GM18867 (cell line): ENCODE results near the gene NEDD4.
"Not testable (repeated sequence)": the region's sequence is repeated elsewhere in the genome, so short reads cannot be mapped to it uniquely, and the experiment has no call there.

Source experiments
- ATAC-seq: cut with Tn5 transposase; IDR thresholded peaks from one replicate; pipeline ENCODE4 v1.9.1; 2021; ENCODE audit warnings: mild to moderate bottlenecking, moderate library complexity; ENCODE audit not compliant: unreplicated experiment

The NEDD4 gene

DNA sequence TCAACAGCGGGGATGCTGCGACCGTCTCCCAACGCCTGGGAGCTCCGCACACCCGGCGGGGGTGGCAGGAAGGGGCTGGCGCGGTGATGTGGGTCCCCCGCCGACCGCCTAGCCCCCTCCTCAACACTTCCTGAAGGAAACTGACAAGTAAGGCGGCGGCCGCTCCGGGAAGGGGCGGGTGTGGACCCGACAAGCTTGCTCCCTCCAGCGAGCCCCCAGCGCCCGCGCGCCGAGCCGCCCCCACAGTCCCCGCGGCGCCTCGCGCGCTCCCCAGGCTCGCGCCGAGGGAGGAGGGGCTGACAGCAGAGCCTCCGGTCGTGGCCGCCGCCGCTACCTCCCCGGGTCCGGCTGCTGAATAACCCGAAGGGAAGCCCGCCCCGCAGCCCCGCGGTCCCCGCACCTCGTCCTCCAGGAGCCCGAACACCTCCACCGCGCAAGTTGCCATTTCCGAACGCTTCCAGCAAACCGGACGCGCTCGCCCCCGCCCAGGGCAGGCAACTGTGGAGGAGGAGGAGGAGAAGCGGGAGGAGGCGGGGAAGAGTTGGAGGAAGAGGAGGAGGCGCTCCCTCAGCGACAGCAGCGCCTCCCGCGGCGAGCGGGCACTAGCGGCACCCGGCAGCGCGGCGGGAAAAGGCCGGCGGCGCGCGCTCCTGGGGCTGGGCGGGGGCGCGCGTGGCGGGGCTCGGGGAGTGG lies at the start of gene NEDD4:
Gene NEDD4, minus strand, starts transcription at position 502 of the 693 bp plus-strand sequence. Its CDS starts 57 bp downstream, at position 445.
- ATAC-seq, result peak; percentile 93

DNA sequence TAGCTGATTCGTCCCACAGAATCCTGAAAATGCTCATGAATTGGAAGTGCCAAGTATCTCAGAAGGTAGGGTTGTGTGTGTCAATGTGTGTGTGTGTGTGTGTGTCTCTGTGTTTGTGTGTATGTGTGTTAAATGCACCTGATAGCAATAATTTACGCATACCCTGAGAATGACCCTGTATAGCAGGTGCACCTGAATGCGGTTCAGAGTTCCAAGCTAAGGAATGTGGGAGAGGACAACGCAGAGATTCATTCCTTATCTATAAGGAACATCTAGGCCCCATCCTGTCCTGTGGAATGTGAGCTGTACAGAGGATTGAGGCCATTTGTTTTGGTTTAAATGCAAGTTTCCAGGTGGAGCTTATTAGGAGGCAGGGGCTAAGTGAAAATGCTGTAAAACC lies 49.1 kb upstream of the NEDD4 start:
- no peak for ATAC-seq

GRCh38 chr15:56042031-56042430 lies 48.6 kb upstream of the NEDD4 start:
- ATAC-seq, result no peak

DNA sequence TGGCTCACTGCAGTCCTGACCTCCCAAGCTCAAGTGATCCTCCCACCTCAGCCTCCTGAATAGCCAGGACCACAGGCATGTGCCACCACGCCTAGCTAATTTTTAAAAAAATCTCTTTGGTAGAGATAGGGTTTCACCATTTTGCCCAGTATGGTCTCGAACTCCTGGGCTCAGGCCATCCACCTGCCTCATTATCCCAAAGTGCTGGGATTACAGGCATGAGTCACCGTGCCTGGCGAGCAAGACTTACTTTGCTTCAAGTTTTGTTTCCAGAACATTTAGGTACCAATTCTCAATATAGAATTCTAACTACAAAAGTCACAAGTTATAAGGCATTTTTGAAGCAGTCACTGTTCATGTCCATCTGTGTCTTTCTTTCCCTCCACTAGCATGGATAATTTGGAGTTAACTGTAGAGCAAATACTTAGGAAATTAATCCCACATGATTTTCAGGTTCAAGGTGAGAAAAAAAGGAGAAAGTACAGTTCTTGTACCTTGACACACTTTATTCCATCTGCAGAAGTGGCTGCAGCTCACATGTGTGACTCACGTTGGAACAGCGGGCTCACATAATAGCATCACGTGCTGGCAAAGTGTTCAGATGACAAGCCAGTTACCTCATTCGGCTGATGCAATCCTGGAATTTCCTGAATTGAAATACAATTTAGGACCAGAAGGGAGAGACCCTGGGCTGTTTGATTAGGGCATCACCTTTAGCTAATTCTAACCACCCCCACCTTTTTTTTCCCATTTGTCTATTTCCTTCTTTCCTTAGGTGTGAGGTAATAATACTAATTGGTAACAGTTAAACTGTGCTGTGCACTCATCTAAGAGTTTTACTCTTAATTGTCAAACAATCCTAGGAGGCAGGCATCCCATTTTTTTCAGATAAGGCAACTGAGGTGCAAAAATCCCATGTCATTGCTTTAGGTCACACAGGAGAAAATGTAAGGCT lies 46.9 kb upstream of the NEDD4 start:
- no peak for ATAC-seq

GRCh38 chr15:56038707-56039106 lies 45.3 kb upstream of the NEDD4 start:
- ATAC-seq, result no peak

GRCh38 chr15:56038015-56038414 lies 44.6 kb upstream of the NEDD4 start:
- ATAC-seq, result no peak

DNA sequence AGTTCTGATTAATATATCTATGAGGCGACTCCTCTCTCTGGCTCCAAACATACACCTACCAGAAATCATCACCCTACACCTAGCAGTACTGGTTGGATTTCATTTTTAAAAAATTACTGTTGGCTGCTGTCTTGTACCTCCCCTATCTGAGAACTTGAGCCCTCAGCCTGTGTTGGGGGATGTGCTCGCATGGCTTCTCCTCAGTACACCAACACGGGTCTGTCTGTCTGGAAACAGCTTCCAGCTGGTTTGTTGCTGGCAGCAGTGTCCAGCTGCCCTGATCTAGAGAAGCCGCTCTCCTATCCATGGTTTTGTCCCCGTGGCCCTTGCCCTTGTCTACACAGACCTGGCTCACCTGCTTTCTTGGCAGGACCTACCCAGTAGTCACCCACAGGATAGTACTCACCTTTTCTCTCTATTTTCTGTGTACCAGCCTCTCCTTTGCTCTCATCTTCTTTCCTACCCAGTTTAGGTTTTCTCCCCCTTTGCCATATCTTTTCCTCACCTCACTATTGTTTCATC lies 43.2 kb upstream of the NEDD4 start:
- no peak for ATAC-seq

DNA sequence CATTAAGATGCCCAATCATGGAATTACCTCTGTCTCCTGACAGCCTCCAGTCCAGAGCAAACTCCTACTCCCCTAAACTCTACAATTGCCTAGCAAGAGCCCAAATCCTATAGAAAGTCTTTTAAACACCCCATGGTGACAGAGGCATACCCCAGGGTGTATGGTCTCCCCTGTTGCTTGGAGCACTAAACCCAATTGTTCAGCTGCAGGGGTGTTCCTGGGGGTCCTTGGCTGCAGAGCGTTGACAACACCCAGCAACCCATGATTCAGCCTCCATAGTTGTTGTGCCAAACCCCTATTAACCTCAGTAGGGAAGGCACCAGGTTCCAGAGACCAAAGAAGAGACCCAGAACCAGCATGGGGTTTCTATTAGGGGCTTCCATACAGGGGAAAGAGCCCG lies 41.8 kb upstream of the NEDD4 start:
- no peak for ATAC-seq

DNA sequence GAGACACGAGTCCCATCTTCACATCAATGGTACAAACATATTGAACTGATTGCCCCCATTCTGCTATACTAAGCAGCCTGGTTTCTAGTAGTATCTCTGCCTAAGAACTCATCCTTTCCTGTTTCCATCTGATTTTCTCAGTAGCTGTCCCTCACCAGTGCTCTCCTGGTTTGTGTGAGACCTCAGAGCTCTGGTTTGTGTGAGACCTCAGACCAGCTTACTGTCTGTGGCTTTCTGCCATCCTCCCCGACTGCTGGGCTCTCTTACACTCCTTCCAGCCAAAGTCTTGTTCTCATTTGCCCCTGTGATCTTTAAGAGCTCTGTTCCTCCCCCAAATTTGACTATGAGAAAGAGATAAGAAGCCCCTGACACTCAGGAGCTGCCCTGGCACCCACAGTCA lies 41.1 kb upstream of the NEDD4 start:
- ATAC-seq, result no peak

GRCh38 chr15:56032373-56032772 lies 39.0 kb upstream of the NEDD4 start:
- ATAC-seq, result no peak

- ATAC-seq, result no peak
Measured at GRCh38 chr15:56031836-56032235, 38.4 kb upstream of the NEDD4 start.

- ATAC-seq, result no peak
Measured at GRCh38 chr15:56031402-56031801, 38.0 kb upstream of the NEDD4 start.

DNA sequence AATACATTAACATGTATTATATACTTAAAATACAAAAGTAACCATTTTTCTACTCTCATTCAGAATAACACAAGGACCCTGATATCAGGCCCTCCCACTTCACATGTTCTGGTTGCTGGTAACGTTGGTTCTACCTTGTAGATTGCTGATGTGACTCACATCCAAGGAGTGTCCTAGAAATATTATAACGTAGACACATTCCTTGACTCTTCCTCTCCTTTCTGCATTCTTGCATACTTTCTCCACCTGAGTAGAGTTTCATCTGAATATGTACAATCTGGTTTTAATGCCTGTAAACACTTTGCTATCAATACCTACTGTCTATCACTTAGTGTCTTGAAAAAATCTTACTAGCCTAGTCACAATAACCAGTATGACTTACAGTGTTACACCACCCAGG lies 35.0 kb upstream of the NEDD4 start:
- no peak for ATAC-seq

- not testable (repeated sequence) for ATAC-seq
Measured at GRCh38 chr15:56023160-56023559, 29.7 kb upstream of the NEDD4 start.

DNA sequence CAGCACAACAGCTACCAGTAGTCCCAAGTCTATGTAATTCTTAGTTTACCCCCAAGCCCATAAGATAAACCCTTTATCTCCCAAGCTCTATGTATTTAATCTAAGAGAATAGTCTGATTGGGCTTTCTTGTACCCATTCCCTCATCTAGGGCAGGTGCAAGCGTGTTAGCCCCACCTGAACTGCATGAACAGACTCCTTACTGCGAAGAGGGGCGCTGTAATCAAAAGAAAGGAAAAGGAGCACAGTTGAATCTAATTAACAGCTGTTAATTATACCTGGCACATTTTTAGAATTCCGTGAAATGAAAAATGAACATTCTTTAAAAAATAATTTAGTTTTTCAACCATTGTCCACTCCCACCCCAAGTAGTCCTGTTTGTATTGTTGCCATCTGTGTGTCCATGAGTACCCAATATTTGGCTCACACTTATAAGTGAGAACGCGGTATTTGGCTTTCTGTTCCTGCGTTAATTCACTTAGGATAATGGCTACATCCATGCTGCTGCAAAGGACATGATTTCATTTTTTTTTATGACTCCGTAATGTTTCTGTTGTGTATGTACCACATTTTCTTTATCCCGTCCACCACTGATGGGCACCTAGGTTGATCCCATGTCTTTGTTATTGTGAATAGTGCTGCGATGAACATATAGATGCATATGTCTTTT lies 26.5 kb upstream of the NEDD4 start:
- ATAC-seq, result no peak

GRCh38 chr15:56019060-56019793 lies 25.8 kb upstream of the NEDD4 start:
- no peak for ATAC-seq

GRCh38 chr15:56017920-56018319 lies 24.5 kb upstream of the NEDD4 start:
- ATAC-seq, result no peak

DNA sequence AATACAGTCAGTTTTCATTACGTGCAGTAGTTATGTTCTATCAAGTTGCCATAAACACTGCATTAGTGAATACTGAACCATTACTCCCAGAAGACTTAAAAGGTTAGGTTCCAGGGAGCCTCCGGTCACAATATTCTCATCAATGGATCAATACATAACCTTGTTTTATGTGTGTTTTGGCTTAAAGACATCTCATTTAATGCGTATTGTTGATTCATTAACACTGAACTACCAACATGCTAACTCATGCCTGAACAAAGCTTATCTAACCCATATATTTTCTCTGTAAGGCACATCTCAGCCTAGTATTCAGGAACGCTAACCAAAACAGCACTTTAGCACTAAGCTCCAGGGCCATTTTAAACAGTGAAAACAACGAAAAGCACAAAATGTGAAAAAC lies 24.1 kb upstream of the NEDD4 start:
- ATAC-seq, result no peak

DNA sequence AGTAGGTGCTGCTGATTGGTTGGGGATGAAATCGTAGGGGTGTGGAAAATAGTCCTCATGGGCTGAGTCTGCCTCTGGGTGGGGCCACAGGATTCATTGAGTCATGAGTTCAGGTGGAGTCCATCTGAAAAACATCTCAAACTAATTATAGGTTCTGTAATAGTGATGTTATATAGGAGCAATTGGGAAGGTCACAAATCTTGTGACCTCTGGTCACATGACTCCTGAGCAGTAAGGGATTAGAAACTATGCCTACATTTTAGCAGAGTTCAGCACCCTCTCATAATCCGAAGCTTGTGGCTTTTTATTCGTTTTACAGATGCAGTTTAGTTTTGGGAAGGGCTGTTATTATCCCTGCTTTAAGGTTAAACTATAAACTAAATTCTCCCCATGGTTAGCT lies 22.9 kb upstream of the NEDD4 start:
- no peak for ATAC-seq

DNA sequence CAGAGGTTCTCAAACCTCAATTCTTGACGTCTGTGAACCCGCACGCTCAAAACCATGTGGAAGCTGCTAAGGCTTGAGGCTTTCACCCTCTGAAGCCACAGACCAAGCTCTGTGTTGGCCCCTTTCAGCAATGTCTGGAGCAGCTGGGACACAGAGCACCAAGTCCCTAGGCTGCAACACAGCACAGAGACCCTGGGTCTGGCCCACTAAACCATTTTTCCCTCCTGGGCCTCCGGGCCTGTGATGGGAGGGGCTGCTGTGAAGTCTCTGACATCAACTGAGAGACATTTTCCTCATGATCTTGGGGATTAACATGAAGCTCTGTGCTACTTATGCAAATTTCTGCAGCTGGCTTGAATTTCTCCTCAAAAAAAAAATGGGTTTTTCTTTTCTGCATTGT lies 21.3 kb upstream of the NEDD4 start:
- ATAC-seq, result no peak

DNA sequence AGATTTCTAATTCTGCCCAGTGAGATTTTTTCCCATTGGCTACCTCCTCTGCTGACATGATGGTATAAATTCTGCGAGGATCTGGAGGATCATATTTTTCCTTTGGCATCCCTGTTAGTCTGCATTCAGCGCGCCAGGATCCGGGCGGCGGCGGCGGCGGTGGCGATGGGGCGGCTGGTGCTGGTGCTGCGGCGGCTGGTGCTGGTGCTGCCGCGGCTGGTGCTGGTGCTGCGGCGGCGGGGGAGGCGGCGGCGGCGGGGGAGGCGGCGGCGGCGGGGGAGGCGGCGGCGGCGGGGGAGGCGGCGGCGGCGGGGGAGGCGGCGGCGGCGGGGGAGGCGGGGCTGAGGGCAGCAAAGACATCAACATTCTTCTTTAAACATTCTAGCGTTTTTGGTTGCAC lies 13.6 kb upstream of the NEDD4 start:
- not testable (repeated sequence) for ATAC-seq
